CD4-positive, alpha-beta T cell treated with Interferon gamma for 1 hour (primary cell): ENCODE data around the gene DYSF.
"Not testable (repeated sequence)": the region's sequence is repeated elsewhere in the genome, so short reads cannot be mapped to it uniquely, and the experiment has no call there.

Experiments
- DNase-seq: peaks from one replicate; pipeline ENCODE4 v3.0.0-alpha.2; 2020

DYSF gene

GRCh38 chr2:71453404-71454220 is at the start of gene DYSF:
Gene DYSF, plus strand, starts transcription at chr2:71453561.
- DNase-seq, result peak; percentile 23

GRCh38 chr2:71409611-71410010 is 43.8 kb upstream of the DYSF start:
- DNase-seq, result no peak

- DNase-seq, result no peak
Observed at GRCh38 chr2:71410696-71411095, 42.7 kb upstream of the DYSF start.

- peak; percentile 32 for DNase-seq
Observed at GRCh38 chr2:71416866-71417265, 36.5 kb upstream of the DYSF start.

- no peak for DNase-seq
Observed at GRCh38 chr2:71417300-71418202, 35.8 kb upstream of the DYSF start.

- DNase-seq, result no peak
Observed at GRCh38 chr2:71419145-71419544, 34.2 kb upstream of the DYSF start.

GRCh38 chr2:71419976-71420375 is 33.4 kb upstream of the DYSF start:
- DNase-seq, result no peak

- DNase-seq, result no peak
Observed at GRCh38 chr2:71422786-71423185, 30.6 kb upstream of the DYSF start.

GRCh38 chr2:71423817-71424420 is 29.4 kb upstream of the DYSF start:
- DNase-seq, result no peak

GRCh38 chr2:71426721-71427120 is 26.6 kb upstream of the DYSF start:
- no peak for DNase-seq

GRCh38 chr2:71428472-71429383 is 24.6 kb upstream of the DYSF start:
- no peak for DNase-seq

GRCh38 chr2:71445142-71445541 is 8.2 kb upstream of the DYSF start:
- not testable (repeated sequence) for DNase-seq

GRCh38 chr2:71446505-71446904 is 6.9 kb upstream of the DYSF start:
- DNase-seq, result no peak

GRCh38 chr2:71449343-71449742 is 4.0 kb upstream of the DYSF start:
- no peak for DNase-seq

- no peak for DNase-seq
Observed at GRCh38 chr2:71451705-71452104, 1.7 kb upstream of the DYSF start.

GRCh38 chr2:71452565-71452964 is 796 bp upstream of the DYSF start:
- DNase-seq, result peak; percentile 44

- no peak for DNase-seq
Observed at GRCh38 chr2:71454221-71455010, 1.1 kb downstream of the DYSF start.

GRCh38 chr2:71455011-71455740 is 1.8 kb downstream of the DYSF start:
- no peak for DNase-seq

- no peak for DNase-seq
Observed at GRCh38 chr2:71455741-71456569, 2.6 kb downstream of the DYSF start.

GRCh38 chr2:71456617-71457016 is 3.3 kb downstream of the DYSF start:
- no peak for DNase-seq
